Nephron (organoid): ENCODE results near the gene RNF111.
A peak's percentile ranks its signal among the peaks of the same experiment; 100 is the strongest.

Source experiments
- H3K27ac Mint-ChIP-seq, 3 experiments: 2 replicates each; pipeline ENCODE4 v1.8.0; 2020; ENCODE audit warnings: mixed read lengths in 3 of 3, mild to moderate bottlenecking in 2 of 3, moderate library complexity in 1 of 3
- H3K27me3 Mint-ChIP-seq: 2 replicates; pipeline ENCODE4 v1.8.0; 2021; ENCODE audit warnings: low read depth, mild to moderate bottlenecking, moderate library complexity, mixed read lengths
- H3K36me3 Mint-ChIP-seq: 2 replicates; pipeline ENCODE4 v1.8.0; 2020; ENCODE audit warnings: low read depth, mixed read lengths
- H3K4me1 Mint-ChIP-seq: 2 replicates; pipeline ENCODE4 v1.8.0; 2020; ENCODE audit warnings: mixed read lengths
- H3K4me3 Mint-ChIP-seq, 3 experiments: 2 replicates each; pipeline ENCODE4 v1.8.0; 2020; ENCODE audit warnings: mild to moderate bottlenecking in 3 of 3, mixed read lengths in 3 of 3, moderate library complexity in 2 of 3
- H3K9me3 Mint-ChIP-seq: 2 replicates; pipeline ENCODE4 v1.8.0; 2020; ENCODE audit warnings: mixed read lengths
- CTCF ChIP-seq, 3 experiments: fragments of 200-600 bp; sonication (generic); IDR thresholded peaks; one replicate each; pipeline ENCODE4 v1.5.0; 2021; ENCODE audit warnings: antibody characterized with exemption in 3 of 3; ENCODE audit not compliant: unreplicated experiment in 3 of 3

The RNF111 gene

GRCh38 chr15:59074607-59075006 lies 87.1 kb downstream of the RNF111 start:
- Mint-ChIP-seq H3K4me1 (no peaks in the 10 kb centered on the region), H3K36me3 (peaks cover 81% of the 10 kb centered on the region), H3K27ac (no peak overlapping the region), H3K4me3 (no peak overlapping the region), H3K27me3 (no peaks in the 10 kb centered on the region), H3K9me3 (peaks cover 16% of the 10 kb centered on the region)
- no peak for TF ChIP-seq CTCF (IDR thresholded peaks at IDR 0.05; ENCODE audit: unreplicated experiment in 3 of 3)

GRCh38 chr15:59087731-59088130 lies 100.3 kb downstream of the RNF111 start:
- H3K4me3 Mint-ChIP-seq: no peak overlapping the region
- no peaks in the 10 kb centered on the region for H3K4me1 Mint-ChIP-seq

GRCh38 chr15:59094077-59094476 lies 106.6 kb downstream of the RNF111 start:
- Mint-ChIP-seq H3K27me3 (no peaks in the 10 kb centered on the region), H3K4me3 (no peak overlapping the region), H3K36me3 (peaks cover 43% of the 10 kb centered on the region), H3K4me1 (no peaks in the 10 kb centered on the region), H3K27ac (no peak overlapping the region), H3K9me3 (no peaks in the 10 kb centered on the region)
- no peak for TF ChIP-seq CTCF (IDR thresholded peaks at IDR 0.05; ENCODE audit: unreplicated experiment in 3 of 3)

More at GRCh38 chr15:59087731-59088130, 100.3 kb downstream of the RNF111 start:
- H3K36me3 Mint-ChIP-seq: peaks cover 62% of the 10 kb centered on the region
- H3K27ac Mint-ChIP-seq: no peak overlapping the region
- no peak for TF ChIP-seq CTCF (IDR thresholded peaks at IDR 0.05; ENCODE audit: unreplicated experiment in 3 of 3)
- H3K27me3 Mint-ChIP-seq: no peaks in the 10 kb centered on the region
- no peaks in the 10 kb centered on the region for H3K9me3 Mint-ChIP-seq

GRCh38 chr15:59096429-59096828 lies 109.0 kb downstream of the RNF111 start:
- Mint-ChIP-seq H3K4me3 (no peak overlapping the region), H3K27ac (no peak overlapping the region), H3K4me1 (no peaks in the 10 kb centered on the region), H3K9me3 (no peaks in the 10 kb centered on the region), H3K36me3 (peaks cover 37% of the 10 kb centered on the region), H3K27me3 (no peaks in the 10 kb centered on the region)
- no peak for TF ChIP-seq CTCF (IDR thresholded peaks at IDR 0.05; ENCODE audit: unreplicated experiment in 3 of 3)

- Mint-ChIP-seq H3K9me3 (no peaks in the 10 kb centered on the region), H3K36me3 (peaks cover 23% of the 10 kb centered on the region), H3K4me3 (no peak overlapping the region), H3K27ac (no peak overlapping the region), H3K4me1 (peaks cover 1% of the 10 kb centered on the region), H3K27me3 (no peaks in the 10 kb centered on the region)
- no peak for TF ChIP-seq CTCF (IDR thresholded peaks at IDR 0.05; ENCODE audit: unreplicated experiment in 3 of 3)
Observed at GRCh38 chr15:59099162-59099685, 111.8 kb downstream of the RNF111 start.

GRCh38 chr15:59104602-59104911 lies 117.1 kb downstream of the RNF111 start:
- Mint-ChIP-seq H3K4me1 (peaks cover 13% of the 10 kb centered on the region), H3K27me3 (no peaks in the 10 kb centered on the region), H3K9me3 (no peaks in the 10 kb centered on the region), H3K27ac (peak overlapping the region; percentile 97 to 99 (median 98)), H3K4me3 (peak overlapping the region; percentile 90 to 94 (median 92)), H3K36me3 (peaks cover 29% of the 10 kb centered on the region)
- TF ChIP-seq CTCF (IDR thresholded peaks at IDR 0.05; ENCODE audit: unreplicated experiment in 3 of 3): no peak
